Embryonic facial prominence (tissue), 1 donor: ENCODE measurements around the gene ARHGAP42.

ENCODE experiments used
- DNase-seq: peaks from one replicate; pipeline ENCODE4 v3.0.0-alpha.2; 2016; ENCODE audit errors: extremely low spot score

ARHGAP42 gene

DNA sequence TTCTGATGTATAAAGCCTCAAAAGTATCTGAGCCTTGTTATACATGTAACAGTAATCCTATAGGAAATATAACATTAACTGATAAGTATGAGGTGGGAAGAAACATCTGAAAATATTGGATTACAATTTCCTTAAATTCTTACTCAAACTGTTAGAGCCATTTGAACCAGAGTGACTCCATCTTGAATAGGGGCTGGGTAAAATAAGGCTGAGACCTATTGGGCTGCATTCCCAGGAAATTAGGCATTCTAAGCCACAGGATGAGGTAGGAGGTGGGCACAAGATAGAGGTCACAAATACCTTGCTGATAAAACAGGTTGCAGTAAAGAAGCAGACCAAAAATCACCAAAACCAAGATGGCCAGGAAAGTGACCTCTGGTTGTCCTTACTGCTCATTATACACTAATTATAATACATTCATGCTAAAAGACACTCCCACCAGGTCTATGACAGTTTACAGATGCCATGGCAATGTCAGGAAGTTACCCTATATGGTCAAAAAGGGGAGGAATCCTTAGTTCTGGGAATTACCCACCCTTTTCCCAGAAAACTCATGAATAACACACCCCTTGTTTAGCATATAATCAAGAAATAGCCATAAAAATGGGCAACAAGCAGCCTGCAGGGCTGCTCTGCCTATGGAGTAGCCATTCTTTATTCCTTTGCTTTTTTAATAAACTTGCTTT lies 327.7 kb downstream of the ARHGAP42 start:
- no peak for DNase-seq

DNA sequence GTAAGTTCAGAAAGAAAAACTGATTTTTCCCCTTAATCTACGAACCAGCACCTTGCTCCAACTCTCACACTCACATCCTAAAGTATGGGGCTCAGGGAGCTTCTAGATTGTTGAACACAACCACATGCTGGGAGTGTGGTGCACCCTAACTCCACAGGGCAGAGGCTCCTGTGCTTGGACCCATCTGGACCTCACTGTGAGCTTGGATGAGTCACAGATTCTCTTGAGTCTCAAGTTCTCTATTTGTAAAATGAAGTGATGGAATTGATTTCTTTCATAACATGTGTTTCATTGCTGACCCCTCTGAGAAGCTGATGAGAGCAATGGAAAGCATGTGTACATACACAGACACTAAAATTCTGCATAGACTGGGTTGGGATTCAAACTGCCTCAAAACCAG lies 332.8 kb downstream of the ARHGAP42 start:
- no peak for DNase-seq

DNA sequence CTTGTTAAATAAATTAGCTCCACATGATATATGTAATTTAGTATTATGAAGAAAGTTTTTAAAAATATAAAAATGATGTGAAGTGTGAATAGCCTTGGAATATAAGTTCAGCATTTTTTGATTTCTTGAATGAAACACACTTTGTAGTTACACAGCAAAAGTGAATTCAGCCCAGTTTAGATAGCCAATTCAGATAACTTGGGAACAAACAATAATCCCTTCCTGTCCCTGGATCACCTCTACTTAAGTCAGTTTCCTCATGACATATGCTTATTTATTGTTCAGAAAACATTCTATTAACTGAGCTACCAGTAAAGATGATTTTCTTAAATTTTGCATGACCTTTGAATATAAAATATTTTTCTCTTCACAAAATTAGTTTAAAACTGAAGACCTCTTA lies 335.2 kb downstream of the ARHGAP42 start:
- DNase-seq = no peak

DNA sequence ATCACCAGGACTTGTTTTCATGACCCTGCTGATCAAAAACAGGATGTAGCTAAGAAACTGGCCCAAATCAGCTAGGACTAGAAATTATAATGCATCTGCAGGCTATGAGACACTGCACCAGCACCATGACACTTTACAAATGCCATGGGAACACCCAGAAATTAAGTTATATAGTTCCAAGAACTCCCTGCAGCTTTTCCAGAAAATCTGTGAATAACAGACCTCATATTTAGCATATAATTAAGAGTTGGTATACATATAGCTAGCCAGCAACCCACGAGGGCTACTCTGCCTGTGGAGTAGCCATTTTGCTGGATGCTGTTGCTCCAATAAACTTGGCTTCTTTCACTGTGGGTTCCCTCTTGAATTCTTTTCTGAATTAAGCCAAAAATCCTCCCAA lies 341.6 kb downstream of the ARHGAP42 start:
- DNase-seq = no peak

DNA sequence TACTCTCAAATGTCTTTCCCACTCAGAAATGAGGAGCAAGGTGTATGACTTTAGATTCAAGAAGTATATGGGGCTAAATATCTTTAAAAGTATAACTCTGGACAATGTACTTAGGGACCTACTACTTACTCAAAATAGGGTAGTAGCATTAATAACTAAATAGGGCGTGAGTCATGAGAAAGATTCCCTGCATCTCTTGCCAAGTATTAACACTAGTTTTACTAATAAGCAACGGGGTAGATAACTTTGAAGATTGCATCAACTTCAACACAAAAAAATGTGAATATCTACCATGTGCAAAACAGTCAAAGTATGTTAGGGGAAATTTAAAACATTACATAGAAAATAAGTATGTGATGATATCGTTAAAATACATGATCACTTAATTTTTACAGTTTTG lies 342.9 kb downstream of the ARHGAP42 start:
- no peak for DNase-seq

DNA sequence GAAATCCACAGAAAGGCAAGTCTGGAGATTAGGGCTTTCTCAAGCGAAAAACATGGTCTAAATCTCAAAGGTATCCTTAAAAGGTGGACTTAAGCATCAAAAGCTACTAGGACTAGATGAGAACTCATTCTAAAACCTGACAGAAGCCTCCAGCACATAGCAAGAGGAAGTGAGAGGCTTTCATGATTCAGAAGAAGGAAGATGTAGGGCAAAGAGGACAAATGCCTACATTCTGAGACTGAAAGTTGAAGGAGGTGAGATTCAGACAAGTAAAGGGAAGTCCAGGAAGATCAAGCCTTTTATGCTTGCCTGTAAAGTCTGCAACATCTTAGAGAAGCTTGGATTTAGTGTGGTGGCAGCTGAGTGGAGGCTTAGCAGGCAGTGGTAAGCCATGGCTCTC lies 343.6 kb downstream of the ARHGAP42 start:
- DNase-seq = no peak

DNA sequence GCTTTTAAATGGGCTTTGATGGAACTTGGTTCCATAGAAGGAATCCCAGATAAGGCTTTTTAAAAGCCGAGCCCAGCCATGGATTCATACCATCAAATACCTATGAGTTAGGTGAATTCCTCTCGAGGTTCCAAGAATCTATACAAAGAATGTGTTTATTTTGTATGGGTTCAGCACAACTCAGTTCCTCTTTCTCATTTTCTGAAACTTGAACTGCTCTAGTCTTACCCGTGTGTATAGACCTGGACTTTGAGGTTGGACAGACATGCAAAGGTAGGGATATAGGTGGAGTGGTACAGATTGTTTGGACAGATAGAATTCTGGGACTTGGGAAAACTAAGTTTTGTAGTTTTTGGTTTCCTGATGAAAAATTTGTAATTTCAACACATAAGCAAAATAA lies 344.6 kb downstream of the ARHGAP42 start:
- DNase-seq = no peak

DNA sequence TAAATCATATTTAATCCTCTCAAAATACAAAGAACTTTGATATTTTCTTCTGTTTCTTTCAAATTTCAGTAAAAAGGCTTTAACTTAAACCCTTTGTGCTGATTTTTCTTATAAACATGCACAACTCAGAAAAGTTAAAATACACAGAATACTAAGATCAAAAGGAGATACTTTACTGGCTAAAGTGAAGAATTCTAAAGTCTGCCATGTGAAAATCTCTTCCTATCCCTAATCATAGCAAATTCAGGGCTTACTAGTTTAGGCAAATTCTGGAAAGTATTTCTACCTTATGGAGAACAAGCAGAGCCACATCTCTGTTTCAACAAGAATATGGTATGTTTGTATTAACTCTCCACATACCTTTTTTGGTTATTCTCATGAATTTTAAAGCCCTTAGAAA lies 345.9 kb downstream of the ARHGAP42 start:
- no peak for DNase-seq

DNA sequence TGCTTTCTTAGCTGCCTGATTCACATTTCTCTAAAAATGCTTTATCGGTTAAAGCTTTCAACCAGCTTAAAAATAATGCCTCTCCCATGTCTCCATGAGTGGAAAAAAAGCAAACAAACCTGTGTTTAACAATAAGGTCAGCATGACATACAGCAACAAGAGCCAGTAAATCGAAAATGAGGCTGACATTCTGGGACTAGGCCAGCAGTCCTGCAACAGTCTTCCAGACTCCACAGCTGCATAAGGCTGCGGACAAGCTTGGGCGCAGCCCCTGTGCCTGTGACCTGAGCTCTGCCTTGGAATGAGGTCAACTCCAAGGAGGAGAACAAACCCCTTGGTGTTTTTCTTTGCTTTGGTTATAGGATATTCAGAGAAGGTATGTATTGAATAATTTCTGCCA lies 347.0 kb downstream of the ARHGAP42 start:
- DNase-seq = no peak

DNA sequence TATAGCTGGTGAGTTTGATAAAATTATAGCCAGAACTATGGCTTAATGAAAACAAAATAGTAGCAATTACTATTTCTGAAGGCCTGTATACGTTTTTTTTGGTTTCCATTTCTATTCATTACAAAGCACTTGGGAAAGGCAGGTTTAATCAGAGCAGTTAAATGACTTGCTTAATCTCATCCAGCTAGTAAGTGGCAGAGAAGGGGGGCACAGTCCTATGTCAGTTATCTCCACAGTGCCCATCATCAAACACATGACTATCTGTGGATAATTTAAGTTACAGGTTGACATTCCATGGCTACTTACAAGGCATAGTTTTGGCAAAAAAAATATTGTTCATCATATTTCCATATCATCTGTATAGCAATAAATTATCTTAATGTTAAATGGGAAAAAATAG lies 348.8 kb downstream of the ARHGAP42 start:
- DNase-seq = no peak
